NCI-H187 (cell line): Measurements from ENCODE around the gene TPM2.
"Not testable (repeated sequence)": the region's sequence is repeated elsewhere in the genome, so short reads cannot be mapped to it uniquely, and the experiment has no call there.

Source experiments
- DNase-seq, 2 experiments: peaks; one replicate each; lab custom pipeline; 2025; lab: John Stamatoyannopoulos, UW

The TPM2 gene

DNA sequence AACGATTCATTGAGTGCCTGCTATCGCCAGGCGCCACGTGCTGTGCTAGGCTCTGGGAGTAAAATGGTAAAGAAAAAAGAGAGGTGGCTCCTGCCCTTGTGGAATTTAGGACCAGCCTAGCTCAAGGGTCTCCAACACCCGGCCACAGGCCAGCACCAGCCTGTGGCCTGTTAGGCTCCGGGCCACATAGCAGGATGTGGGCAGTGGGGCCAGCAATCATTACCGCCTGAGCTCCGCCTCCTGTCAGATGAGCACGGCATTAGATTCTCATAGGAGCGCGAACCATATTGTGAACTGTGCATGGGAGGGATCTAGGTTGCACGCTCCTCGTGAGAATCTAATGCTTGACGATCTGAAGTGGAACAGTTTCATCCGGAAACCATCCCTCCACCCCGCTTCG, 33.4 kb downstream of the TPM2 start:
- no peak for DNase-seq

DNA sequence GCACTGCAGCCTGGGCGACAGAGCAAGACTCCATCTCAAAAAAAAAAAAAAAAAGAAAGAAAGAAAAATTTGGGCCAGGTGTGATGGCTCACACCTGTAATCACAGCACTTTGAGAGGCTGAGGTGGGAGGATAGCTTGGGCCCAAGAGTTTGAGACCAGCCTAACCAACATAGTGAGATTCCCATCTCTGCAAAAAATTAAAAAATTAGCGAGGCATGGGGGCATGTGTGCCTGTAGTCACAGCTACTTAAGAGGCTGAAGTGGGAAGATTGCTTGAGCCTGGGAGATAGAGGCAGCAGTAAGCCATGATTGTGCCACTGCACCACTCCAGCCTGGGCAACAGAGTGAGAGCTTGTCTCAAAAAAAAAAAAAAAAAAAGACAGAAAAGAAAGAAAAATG, 36.1 kb downstream of the TPM2 start:
- DNase-seq = no peak

DNA sequence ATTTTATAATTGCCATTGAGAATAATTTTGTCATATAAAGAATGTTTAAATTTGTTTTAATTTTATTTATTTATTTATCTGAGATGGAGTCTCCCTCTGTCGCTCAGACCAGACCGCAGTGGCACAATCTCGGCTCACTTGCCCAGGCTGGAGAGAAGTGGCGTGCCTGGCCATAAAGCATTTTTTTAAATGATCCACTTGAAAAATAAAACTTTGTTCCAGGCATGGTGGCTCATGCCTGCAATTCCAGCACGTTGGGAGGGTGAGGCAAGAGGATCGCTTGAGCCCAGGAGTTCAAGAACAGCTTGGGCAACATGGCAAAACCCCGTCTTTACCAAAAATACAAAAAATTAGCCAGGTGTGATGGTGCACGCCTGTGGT, 36.9 kb downstream of the TPM2 start:
- DNase-seq = no peak

DNA sequence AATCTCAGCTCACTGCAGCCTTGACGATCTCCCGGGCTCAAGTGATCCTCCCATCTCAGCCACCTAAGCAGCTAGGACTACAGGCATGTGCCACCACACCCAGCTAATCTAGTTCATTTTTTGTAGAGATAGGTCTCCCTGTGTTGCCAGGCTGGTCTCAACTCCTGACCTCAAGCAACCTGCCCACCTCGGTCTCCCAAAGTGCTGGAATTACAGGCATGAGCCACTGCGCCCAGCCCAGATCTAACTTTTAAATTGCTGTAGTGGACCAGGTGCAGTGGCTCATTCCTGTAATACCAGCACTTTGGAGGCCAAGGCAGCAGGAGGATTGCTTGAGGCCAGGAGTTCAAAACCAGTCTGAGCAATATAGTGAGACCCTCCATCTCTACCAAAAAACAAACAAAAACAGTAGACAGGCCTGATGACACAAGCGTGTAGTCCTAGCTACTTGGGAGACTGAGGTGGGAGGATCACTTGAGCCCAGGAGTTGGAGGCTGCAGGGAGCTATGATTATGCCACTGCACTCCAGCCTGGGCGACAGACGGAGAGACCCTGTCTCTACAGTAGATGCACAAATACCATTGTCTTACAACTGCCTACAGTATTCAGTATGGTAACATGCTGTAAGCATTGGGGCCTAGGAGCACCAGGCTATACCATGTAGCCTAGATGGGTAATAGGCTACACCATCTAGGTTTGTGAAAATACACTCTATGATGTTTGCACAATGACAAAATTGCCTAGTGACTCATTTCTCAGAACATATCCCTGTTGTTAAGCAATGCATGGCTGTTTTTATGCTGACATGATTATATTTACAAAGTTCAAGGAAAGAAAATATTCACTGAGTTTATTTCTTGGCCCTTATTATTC, 37.5 kb downstream of the TPM2 start:
- no peak for DNase-seq

DNA sequence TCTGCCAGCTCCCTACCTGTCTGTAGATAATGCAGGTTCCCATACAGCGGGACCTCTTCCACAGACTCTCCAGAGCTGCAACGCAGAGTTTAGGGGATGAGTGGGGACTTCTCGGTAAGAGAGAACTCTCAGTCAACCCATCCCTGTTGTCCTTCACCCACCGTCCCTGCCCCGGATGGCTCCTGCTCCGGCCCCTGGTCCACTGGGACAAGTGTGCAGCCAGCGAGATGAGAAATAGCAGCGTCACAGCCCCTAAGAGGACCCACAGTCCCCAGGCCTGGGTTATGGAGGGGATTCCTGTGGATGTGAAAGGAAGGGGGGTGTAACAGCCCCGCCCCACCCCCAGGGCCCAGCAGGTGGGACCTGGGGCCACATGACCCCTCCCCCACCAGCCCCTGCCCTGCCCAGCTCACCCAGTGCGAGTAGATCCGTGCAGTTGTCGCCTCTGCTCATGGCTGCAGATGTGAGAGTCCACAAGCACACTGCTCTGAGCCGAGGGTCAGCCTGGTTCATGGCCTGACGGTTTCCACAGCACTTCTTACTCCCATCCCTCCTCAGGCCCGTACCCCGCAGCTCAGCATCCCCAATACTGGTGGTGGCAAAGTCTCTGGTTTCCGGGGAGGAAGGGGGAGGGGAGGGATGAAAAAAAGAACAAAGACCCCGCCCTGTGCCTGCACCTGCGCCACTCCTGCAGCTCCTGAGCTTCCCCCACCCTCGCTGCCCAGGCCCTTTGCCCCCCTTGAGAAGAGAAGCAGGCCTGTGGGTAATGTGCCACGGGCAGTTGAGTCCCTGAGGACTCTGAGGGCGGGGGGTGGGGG, 39.2 kb downstream of the TPM2 start, which contains the start of gene SIT1:
Gene SIT1 (minus strand): TSS at position 591 of the 818 bp plus-strand sequence. CDS start 78 bp downstream, at position 513.
- DNase-seq = peak in 1 of 2 experiments; percentile 24

DNA sequence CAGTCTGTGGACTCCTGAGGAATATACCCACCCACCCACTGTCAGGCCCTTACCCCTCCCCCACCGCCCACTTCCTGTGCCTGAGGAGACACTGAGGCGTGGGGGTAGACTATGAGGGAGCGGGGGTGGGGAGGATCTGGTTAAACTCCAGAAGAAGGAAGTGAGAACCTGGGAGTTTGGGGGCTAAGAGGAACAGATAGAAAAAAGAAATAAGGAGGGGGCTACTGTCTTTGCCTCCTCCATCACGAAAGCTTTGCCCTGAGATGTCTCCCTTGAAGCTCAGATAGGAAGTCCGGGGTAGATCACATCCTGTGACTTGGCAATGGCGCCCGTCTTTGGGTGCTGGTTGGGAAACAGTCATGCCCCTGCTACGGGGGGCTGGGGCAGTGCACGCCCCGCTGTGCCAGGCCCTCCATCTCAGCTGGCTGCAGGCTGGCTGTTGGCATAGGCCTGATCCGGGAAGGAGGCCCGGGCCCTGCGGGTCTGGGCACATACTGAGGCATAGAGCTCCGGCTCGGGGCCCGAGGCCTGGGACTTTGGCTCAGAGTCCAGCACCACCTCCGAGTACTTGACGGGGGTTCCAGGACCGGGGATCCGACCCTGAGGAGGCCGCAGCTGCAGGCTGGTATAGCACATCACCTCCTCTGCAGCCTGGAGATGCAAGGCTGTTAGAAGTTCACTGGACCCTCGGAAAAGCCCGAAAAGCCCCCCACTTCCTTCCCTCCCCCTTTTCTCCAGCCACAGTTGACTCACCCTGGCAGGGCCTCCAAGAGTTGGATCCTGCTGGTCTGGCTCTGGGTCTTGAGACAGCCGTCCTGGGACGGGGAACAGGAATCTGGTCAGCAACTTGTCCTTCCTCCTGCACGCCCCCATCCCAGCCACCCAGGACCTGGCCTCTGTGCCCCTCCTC, 40.0 kb downstream of the TPM2 start:
- no peak for DNase-seq

DNA sequence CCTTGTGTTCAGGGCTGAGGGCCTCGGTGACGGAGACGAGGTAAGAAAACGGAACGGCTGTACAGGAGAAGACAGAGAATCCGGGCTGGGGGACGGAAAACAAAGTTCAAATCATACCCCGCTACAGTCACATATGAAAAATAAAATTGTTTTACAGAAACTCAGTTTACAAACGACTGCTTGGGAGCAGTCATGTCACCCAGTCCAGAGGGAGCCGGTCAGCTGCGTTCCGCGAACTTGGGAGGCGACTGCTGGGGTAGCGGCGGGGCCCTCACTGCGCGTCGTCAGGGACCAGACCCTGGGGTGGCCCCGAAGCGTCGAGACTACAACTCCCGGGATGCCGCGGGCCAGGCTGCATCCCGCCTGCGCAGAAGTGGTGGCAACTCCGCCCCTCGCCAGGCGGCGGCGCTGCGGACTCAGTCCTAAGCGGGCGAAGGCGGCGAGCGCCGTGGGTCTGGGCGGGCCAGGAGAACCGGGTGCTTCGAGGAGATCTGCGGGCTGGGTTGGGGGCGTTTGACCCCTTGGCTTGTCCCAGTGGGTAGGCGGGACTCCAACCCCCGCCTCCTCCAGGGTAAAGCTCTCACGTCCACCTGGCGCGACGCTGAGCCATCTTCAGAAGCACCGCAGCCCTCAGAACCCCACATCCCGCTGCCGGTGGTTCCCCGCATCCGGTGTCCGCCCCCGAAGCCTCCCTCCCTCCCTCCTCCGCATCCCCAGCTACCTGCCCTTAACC, 43.0 kb downstream of the TPM2 start:
- peak; percentile 35 to 36 for DNase-seq

DNA sequence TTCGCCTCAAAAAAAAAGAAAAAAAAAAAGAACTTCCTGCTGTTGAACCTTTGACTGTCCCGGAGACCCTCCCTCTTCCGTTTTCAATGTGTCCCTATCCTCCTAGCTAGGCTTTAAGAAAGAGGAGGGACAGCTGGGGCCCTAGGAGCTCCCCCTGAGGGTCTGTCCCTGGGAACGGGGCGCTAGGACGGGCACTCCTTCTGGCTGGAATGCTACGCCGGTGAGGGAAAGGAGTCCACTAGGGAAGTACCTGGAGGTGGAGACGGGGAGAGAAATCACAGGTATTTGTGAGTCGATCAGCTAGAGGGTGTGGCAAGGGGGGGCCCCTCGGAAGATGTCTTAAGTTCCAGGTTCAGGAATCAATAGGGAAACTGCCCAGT, 43.6 kb downstream of the TPM2 start:
- DNase-seq = no peak

DNA sequence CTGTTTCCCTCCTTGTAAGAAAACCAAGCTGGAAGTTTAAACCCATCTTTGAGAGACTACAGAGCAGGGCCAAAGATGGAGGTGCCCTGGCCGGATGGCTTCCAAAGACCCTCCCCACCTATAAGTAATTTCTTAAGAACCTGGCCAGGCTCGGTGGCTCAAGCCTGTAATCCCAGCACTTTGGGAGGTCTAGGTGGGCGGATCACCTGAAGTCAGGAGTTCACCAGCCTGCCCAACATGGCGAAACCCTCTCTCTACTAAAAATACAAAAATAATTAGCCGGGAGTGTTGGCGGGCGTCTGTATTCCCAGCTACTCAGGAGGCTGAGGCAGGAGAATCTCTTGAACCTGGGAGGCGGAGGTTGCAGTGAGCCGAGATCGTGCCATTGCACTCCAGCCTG, 44.0 kb downstream of the TPM2 start:
- DNase-seq = not testable (repeated sequence)

DNA sequence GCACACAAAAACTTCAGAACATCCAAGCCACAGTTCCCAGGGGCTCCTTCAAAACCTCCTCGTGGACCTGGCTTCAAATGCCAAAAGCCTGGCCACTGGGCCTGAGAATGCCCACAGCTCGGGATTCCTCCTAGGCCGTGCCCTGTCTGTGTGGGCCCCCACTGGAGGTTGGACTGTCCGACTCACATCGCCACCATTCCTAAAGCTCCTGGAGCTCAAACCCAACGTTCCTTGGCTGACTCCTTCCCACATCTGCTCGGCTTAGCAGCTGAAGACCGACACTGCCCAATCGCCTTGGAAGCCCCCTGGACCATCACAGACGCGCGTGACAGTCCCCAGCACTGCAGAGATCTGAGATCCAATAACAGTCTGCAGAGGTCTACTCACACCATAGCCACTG, 46.7 kb downstream of the TPM2 start:
- no peak for DNase-seq

DNA sequence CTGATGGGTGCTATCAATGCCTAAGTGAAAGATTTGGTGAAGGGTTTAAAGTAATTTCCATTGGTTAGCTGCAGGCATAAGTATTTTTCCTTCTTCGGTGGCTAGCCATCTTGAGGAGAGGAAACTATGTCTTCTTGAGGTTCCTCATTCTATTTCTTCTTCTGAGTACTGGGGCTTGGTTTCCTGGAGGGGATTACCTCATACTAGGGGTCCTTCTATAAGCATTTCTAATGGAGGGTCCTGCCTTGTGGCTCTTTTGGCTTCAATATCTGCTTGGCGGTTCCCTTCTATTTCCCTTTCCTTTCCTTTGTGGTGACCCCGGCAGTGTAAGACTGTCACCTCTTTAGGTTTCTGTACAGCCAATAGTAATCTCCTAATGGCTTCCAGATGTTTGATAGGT, 48.2 kb downstream of the TPM2 start:
- not testable (repeated sequence) for DNase-seq

DNA sequence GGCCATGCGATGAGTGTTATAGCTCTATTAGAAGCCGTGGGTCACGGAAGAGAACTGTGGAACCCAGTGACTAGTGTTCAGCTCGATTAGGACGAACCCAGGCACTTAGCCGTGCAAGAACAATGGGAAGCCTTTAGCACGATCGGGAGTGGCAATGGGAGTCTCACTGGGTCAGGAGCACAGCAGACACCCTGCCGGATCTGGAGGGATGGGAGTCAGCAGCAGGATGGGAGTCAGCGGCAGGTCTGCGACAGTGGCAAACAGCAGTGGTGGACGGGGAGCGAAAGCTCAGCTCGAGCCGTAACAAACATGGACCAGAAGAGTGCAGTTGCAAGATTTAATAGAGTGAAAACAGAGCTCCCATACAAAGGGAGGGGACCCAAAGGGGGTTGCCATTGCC, 49.3 kb downstream of the TPM2 start:
- not testable (repeated sequence) for DNase-seq

DNA sequence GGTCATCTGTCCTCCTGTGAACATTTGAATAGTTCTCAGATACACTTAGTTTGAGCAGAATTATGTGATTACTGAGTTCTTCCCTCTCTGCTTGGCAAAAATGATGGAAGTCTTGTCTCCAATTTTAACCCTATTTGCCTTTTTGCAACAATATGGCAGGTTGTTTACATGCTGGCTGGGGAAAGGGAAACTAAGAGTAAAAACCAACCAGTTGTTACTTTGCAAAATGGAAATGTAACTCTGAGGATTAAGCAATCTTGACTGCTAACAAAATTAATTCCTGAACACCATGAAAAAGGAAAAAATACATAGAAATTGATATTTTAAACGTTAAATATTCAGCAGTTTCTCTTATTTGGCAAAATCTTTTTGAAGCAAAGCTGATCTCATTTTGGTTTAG, 50.1 kb downstream of the TPM2 start:
- DNase-seq = no peak

DNA sequence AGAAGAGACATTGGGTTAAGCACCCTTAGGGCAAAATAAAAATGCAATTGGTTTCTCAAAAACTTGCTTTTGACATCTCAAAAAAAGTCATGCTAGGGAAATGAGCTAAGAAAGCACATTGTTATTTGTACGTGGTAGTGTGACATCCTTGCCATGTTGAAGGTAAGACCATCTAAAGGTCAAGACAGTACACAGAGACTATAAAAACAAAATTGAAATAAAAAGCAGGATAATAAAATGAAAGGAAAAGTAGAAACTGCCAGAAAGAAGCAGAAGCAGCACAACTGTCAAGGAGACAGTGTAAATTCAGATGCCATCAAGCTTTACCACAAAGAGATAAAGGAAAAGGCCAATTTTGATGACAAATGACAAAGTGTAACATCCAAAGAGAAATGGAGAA, 50.5 kb downstream of the TPM2 start:
- not testable (repeated sequence) for DNase-seq

DNA sequence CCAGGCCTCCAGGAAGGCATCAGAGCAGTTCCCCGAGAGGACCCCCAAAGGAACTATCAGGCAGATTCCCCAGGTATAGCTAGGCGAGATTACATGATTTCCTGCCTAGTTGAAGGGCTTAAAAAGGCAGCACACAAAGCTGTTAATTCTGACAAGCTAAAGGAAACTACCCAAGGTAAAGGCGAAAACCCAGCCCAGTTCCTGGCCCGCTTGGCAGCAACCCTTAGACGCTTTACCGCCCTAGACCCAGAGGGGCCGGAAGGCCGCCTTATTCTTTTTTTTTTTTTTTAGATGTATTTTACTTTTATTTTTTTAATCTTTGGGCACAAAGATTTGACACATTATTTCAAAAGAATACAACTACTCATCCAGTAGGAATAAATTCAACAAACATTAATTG, 51.0 kb downstream of the TPM2 start:
- not testable (repeated sequence) for DNase-seq

DNA sequence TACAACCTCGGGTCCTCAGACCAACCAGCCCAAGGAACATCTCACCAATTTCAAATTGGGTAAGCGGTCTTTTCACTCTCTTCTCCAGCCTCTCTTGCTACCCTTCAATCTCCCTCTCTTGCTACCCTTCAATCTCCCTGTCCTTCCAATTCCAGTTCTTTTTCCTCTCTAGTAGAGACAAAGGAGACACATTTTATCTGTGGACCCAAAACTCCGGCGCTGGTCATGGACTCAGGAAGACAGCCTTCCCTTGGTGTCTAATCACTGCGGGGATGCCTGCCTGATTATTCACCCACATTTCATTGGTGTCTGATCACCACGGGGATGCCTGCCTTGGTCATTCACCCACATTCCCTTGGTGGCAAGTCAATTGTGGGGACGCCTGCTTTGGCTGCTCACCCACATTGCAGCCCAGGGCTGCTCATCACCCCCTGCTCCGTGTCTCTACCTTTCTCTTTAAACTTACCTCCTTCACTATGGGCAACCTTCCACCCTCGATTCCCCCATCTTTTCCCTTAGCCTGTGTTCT, 52.2 kb downstream of the TPM2 start:
- not testable (repeated sequence) for DNase-seq

DNA sequence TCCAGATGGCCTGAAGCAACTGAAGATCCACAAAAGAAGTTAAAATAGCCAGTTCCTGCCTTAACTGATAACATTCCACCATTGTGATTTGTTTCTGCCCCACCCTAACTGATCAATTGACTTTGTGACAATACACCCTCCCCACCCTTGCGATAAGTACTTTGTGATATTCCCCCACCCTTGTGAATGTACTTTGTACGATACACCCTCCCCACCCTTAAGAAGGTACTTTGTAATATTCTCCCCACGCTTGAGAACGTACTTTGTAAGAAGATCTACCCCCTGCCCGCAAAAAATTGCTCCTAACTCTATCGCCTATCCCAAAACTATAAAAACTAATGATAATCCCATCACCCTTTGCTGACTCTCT, 52.9 kb downstream of the TPM2 start:
- DNase-seq = not testable (repeated sequence)

DNA sequence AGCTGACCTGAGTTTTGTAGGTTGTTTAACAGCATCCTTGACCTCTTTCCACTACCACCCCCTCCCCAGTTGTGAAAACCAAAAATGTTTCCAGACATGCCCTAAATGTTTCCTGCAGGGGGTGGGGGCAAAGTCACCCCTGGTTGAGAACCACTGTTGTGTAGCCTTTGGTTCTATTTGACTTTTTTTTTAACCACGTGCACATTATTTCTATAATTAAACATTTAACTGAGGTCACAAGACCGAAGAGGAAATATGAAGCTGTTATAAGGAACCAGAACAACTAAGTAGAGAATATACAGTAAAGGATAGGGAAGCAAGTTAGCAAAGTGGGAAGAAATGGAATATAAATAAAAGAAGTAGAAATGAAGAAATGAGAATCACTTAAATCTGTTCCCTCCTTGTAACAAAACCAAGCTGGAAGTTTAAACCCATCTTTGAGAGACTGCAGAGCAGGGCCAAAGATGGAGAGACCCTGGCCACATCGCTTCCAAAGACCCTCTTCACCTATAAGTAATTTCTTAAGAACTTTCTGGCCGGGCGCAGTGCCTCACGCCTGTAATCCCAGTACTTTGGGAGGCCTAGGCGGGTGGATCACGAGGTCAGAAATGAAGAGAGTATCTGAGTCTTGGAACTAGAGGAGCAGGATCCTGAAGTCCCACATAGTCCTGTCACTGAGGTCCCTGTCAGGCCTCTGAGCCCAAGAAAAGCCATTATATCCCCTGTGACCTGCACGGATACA, 53.4 kb downstream of the TPM2 start:
- no peak for DNase-seq

DNA sequence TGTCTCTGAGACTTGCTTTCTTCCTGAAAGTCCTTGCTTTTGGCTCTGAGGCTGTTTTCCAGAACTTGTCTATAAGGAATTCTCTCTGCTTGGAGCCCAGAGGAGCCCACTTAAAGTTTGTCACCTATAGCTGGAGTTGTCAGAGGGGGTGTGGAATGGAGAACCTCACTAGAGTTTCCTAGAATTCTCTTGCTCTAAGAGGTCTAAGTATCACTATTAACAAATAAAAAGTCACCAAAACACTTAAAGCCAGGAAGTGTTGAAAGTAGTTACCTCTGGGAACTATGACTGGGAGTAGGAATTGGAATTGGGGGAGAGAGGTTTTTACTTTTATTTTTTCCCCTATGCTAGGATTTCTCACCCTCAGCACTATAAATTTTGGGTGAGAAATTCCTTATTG, 54.0 kb downstream of the TPM2 start:
- no peak for DNase-seq
